NCI-H69 (cell line): ENCODE data around the gene KDM4C.

Experiments used
- DNase-seq: peaks from one replicate; lab custom pipeline; 2025; lab: John Stamatoyannopoulos, UW

Gene KDM4C

DNA sequence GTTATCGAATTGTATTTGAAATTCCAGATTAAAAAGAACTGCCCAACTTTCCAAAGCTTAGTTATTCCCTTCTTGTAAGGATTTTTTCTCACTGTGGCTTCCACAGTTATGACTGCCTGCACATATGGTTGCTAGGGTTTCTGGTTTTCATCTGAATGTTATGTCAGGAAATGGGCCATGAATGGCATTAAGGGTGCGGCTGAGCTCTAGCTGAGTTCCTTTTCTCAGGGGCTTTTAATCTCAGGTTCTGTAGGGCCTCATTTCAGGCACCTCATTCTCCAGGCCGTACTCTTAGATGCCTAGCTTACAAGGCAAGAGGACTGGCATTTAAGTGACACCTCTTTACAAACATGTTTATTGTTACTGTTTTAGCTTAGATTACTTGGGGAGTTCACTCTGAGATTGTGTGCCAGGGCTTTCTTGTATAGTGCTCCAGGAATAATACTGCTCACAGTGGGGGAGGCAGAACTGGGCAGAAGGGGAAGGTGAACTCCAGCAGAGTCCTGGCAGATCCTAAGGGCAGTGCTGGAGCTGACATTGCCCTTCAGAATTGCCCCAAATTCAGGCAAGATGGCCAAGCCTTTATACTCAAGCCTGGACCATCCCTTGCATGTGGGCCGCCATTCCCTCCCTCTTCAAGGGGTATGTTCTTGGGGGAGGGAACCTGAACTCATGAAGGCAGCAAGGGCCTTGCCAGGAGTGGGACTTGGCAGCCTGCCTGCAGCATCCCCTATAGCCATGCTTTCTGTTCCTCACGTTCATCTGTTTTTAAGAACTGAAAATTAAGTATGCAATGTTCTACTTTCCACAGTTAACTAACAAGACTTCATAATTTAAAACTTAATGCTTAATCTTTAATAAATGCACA lies 111.5 kb downstream of the KDM4C start:
- DNase-seq: peak; percentile 91

DNA sequence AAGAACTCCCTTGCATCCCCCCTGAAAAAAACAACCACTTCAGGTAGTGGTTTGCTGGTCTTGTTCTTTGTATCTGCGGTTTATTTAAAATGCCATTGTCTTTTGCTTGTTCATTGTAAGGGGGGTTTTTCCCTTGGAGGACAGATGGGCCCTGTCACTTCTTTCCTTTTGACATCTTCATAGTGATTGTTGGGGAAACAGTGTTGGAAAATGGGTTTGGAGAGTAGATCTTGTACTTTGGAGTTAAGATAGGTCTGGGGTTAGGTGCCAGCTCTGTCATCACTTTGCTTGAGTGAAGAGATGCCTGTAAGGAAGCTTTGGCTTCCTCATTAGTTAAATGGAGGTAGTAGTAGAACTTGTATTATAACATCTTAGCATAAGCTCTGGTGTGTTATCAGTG lies 112.4 kb downstream of the KDM4C start:
- peak; percentile 34 for DNase-seq

DNA sequence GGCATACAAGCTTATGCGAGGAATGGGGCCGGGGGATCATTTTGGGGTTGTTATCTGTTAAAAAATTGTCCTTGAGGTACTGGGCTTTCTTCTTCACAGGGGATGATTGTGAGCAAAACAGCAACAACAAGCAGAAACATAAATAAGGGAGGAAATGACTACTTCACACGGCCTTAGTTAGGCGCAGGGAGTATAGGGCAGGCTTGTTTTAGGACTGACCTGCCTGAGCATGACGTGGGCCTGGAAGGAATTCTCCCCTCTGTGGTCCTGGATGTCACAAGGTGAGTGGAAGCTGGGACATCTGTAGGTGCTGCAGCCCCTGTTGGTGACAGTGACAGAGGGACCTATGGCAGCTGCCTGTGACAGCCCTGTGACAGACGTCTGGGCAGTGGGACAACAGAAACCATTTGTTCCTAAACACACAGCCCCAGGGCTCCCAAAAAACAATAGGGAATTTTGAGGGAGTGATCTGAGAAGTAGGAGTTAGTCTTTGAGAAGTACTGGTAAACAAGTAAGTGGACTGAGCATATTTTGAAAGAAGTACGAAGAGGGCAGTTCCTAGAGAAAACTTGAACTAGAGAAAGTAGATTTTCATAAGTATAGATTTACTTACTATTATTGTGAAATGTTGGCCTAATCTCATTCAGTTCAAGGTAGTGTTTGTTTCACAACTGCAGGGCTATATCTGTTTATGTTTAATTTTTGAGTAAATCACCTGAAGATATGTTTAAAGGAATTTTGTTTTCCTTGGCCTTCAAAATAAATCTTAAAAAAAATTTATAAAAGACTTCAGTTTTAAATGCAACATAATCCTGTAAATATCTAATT lies 113.1 kb downstream of the KDM4C start:
- peak; percentile 73 for DNase-seq

- DNase-seq: no peak
These were observed 116.1 kb downstream of the KDM4C start for GRCh38 chr9:6873857-6874256.

DNA sequence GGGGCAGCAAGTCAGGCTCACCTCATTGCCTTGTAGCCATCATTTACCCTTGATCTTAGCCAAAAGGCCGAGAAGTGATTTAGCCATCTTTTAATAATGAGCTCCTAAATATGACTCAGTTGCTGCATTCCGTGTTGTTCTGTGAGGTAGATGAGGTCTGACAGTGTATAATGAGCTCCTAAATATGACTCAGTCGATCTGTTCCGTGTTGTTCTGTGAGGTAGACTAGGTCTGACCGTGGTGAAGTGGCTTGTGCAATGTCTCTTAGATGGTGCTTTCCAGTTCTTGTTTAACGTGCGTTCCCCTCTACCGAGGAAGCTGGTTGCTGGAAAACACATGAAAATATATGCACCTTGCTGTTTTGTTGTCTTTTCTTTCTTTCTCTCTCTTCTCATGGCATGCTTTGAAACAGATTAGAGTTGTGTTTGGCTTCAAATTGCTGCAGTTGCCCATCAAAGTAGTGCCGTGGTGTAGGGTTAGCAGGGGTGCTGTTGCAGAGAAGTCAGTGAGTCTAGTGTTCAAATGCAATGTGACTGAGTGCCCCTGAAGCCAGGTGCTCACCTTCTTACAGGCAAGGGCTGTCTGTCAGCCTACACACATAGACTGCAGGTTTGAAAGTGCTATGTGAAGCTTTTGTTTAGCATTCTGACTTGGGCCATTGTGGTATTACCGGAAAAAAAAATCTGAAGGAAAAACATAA lies 118.6 kb downstream of the KDM4C start:
- no peak for DNase-seq

DNA sequence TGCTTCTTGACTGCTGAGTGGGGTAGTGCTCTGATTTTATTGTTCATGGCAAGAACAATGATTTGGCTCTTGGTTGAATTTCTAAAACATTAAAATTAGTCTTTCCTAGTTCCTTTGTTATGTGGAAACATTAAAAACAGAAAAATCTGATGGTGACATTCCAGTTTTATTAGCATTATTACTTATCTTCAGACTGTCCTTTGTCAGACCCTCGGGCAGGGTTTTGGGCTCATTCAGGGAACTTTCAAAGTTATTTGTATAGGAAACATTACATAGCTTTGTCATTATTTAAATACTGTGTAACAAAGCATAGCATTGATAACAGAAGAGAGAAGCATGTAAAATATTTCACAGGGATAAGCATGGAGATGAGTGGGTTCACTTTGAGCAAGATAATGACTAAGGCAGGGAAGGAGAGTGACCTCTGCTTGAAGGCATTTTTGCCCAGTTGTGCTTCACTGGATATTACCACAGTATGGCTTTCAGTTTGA lies 119.9 kb downstream of the KDM4C start:
- DNase-seq: no peak

DNA sequence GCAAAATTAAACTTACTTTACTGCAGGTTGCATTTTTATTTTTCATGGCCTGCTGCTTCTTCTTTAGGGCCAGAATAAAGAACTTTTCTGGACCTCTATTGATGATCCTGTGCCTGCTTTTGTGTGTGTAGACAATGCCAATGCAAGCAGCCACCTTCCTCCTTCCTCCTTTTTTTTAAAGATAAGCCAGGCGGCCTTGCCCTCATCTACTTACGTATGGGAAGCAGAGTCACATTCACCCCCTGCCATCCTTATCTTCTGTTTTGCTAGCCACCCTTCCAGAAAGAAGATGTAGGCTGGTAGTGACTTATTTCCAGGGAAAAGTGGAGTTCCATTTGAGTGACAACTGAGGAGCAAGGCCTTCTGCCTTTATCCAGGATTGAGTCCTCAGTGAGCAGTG lies 122.9 kb downstream of the KDM4C start:
- no peak for DNase-seq

- DNase-seq: peak; percentile 97
These were observed 126.3 kb downstream of the KDM4C start for GRCh38 chr9:6884101-6884500.

DNA sequence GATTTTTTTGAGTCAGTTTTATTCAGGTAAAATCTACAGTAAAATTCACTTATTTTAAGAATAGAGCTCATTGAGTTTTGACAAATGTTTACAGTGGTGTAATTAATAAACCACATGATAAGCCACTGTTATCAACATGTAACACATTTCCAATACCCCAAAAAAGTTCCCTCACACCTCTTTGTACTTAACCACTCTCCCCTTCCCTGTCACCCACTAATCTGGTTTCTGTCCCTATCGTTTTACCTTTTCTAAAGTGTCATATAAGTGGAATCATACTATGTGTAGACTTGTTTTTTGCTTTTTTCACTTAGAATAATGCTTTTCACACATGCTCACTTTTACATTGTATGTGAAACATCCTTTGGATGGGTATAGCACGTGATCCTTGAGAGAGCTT lies 127.2 kb downstream of the KDM4C start:
- peak; percentile 64 for DNase-seq

GRCh38 chr9:6887051-6887450 lies 129.3 kb downstream of the KDM4C start:
- DNase-seq: peak; percentile 46

DNA sequence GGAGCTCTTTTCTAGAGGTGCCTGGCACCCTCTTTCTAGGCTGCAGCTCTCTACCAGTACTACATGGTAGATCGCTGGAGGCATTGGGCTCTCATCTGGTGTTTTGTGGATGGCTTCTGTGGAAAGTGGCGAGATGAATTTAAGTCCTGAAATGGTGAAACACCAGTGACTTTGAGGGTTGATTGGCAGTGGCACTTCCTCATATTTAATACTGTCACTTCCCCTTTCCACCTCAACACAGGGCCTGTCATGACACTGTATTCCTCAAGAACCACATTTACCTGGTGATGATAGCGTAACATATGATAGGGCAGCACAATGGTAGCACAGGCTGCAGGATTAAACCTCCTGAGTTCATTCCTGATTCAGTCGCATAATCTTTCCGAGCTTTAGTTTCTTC lies 132.1 kb downstream of the KDM4C start:
- no peak for DNase-seq

DNA sequence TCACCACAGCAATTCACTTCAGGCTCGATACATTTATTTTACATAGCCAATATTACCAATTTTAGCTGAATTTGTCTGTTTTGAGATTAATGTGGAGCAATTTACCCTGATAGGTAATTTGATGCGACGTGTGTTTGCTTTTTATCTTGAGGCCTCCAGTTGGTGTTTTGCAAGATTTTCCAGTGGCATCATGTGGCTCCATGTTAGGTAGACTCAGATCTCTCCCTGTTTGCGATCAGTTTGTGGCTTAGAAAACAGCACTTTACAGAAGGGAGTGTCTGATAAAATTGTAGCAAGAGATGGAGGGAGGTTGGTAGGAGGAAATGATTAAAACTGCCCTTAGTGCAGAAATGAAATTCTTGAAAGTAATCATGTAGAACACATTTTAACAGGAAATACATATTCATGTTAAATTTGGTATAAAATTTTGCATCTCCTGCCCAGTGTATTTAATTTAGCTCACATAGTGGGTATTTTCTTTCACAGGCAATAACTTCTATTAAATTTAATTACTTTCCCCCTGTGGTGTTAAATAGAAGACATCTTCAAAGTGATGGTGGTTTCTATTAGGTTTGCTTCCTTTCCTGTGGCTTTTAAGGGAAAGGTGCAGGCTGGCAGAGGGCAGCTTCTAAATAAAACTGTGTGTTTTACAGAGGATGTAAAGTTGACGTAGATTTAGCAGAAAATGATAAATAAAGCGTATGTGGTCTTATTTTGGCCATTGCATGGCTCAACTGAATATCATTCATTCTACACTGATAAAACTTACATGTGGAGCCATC lies 135.8 kb downstream of the KDM4C start:
- DNase-seq: peak; percentile 60

GRCh38 chr9:6894135-6894534 lies 136.4 kb downstream of the KDM4C start:
- no peak for DNase-seq

GRCh38 chr9:6895754-6896153 lies 138.0 kb downstream of the KDM4C start:
- no peak for DNase-seq

DNA sequence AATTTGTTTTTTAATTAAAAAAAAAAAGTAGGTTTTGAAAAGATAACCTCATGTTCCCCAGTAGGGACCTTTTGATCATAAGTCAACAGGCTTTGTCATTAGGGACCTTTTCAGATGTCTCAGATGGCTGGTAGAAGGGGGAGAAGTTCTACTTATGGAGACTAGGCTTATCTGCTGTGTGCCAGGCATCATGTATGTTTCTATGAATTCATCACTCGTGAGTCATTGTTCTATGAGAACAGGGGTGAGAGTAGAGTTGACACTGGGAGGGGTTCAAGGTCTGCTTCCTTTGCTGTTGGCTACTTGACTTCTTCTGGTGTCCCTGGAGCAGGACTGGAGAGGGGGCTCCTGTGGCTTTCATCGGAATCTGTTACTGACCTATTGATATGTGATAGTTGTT lies 138.8 kb downstream of the KDM4C start:
- DNase-seq: peak; percentile 37

GRCh38 chr9:6897207-6897822 lies 139.5 kb downstream of the KDM4C start:
- no peak for DNase-seq

DNA sequence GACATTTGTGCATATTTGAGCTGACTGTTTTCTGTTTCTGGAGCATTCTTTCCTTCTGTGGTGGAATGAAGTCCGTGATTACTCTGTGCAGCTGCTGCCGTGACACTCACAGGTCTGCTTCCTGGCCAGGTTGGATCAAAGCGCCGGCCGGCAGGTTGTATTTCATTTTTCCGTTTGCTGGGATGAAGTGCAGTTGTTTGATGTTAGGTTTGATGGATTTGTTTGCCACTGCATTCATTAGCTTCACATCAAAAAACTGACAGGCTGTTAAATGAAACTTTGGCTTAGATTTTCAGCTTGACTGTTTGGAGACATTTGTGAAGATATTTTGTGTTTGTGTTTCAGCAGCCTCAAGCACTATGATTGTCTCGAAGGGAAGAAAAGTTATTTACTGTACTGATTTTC lies 140.1 kb downstream of the KDM4C start:
- peak; percentile 45 for DNase-seq

DNA sequence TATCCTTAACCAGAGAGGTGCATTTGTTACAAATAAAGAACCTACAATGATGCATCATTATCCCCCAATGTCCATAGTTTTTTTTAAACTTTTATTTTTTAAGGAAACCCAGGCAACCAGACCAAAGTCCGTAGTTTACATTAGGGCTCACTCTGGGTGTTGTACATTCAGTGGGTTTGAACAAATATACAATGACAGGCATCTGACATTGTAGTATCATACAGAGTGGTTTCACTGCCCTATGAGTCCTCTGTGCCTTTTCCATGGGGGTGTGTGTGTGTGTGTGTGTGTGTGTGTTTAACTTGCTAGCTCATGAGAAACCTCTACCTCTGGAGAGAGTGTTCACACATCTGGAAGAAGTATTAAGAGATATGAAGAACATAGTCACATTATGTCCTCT lies 141.5 kb downstream of the KDM4C start:
- DNase-seq: peak; percentile 14

GRCh38 chr9:6900440-6900883 lies 142.7 kb downstream of the KDM4C start:
- no peak for DNase-seq

DNA sequence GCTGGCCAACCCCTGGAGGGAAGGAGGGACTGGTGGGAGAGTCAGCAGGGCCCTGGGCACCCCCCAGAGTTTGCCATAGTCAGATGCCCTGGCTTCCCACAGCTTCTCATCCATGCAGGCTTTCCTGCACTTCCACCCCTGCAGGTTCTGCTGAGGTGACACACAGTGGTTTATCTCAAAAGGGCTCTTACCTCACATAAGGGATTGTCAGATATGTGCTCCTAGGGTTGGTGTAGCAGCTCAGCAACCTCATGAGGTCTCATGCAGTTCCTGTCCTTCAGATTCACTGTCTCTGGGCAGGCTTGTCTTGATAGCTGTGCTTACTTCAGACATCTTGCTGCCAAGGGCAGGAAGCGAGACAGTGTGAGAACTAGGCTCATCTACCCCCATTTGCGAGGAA lies 143.4 kb downstream of the KDM4C start:
- DNase-seq: peak; percentile 38

- peak; percentile 25 for DNase-seq
These were observed 144.7 kb downstream of the KDM4C start for GRCh38 chr9:6902423-6902822.
